Effector memory CD8-positive, alpha-beta T cell (primary cell): ENCODE data around the gene DONSON.
"Not testable (repeated sequence)": the region's sequence is repeated elsewhere in the genome, so short reads cannot be mapped to it uniquely, and the experiment has no call there.

Experiments
- ATAC-seq: fragments of 150-1000 bp; cut with Tn5 transposase; replicated peaks from 2 replicates; pipeline ENCODE4 v1.10.0; 2021; ENCODE audit warnings: mild to moderate bottlenecking, moderate library complexity
- DNase-seq, 3 experiments: peaks; one replicate each; pipeline ENCODE4 v3.0.0; 2021
- H3K27ac Mint-ChIP-seq, 2 donors: one replicate each; pipeline ENCODE4 v1.8.0; 2022; ENCODE audit warnings: mild to moderate bottlenecking in 2 of 2, mixed read lengths in 2 of 2, moderate library complexity in 2 of 2
- H3K27me3 Mint-ChIP-seq, 2 donors: one replicate each; pipeline ENCODE4 v1.8.0; 2022; ENCODE audit warnings: mixed read lengths in 2 of 2
- H3K36me3 Mint-ChIP-seq: one replicate; pipeline ENCODE4 v1.8.0; 2022; ENCODE audit warnings: mild to moderate bottlenecking, moderate library complexity, mixed read lengths; ENCODE audit not compliant: insufficient read depth
- H3K4me1 Mint-ChIP-seq, 2 donors: one replicate each; pipeline ENCODE4 v1.8.0; 2022; ENCODE audit warnings: low read depth in 2 of 2, mixed read lengths in 2 of 2
- H3K4me3 Mint-ChIP-seq, 2 donors: one replicate each; pipeline ENCODE4 v1.8.0; 2022; ENCODE audit warnings: mild to moderate bottlenecking in 2 of 2, mixed read lengths in 2 of 2, moderate library complexity in 2 of 2
- H3K9me3 Mint-ChIP-seq, 2 donors: one replicate each; pipeline ENCODE4 v1.8.0; 2022; ENCODE audit warnings: mixed read lengths in 2 of 2
- total RNA-seq, 9 experiments: gene quantifications; one replicate each; lab custom pipeline; 2026; lab: John Stamatoyannopoulos, UW

DONSON gene
- total RNA-seq, result 7.4 to 18.2 (median 15.5) reads per million in 9 experiments

GRCh38 chr21:33588485-33589335, at the start of gene DONSON:
DONSON (minus strand) TSS chr21:33588684; CDS start chr21:33588641, 43 bp downstream.
- no peaks in the 10 kb centered on the region for H3K27me3 Mint-ChIP-seq
- H3K36me3 Mint-ChIP-seq, result peaks cover 5% of the 10 kb centered on the region
- no peaks in the 10 kb centered on the region for H3K9me3 Mint-ChIP-seq
- peak within 1 kb of the TSS; percentile 80 to 84 for H3K27ac Mint-ChIP-seq
- peak within 1 kb of the TSS; percentile 91 to 93 for H3K4me3 Mint-ChIP-seq
- DNase-seq (peak; percentile 83 to 88 (median 87)), ATAC-seq (peak; percentile 95)
- H3K4me1 Mint-ChIP-seq, result peaks cover 11 to 12% of the 10 kb centered on the region in 2 donors

- no peak overlapping the region for H3K4me3 Mint-ChIP-seq
- peaks cover 18% of the 10 kb centered on the region for H3K36me3 Mint-ChIP-seq
- no peaks in the 10 kb centered on the region for H3K27me3 Mint-ChIP-seq
- H3K4me1 Mint-ChIP-seq, result peaks cover 9 to 10% of the 10 kb centered on the region in 2 donors
- no peak for DNase-seq
- no peak for ATAC-seq
- H3K27ac Mint-ChIP-seq, result no peak overlapping the region
- no peaks in the 10 kb centered on the region for H3K9me3 Mint-ChIP-seq
These were observed 45.8 kb upstream of the DONSON start for GRCh38 chr21:33634254-33634653.

- H3K36me3 Mint-ChIP-seq, result peaks cover 50% of the 10 kb centered on the region
- H3K9me3 Mint-ChIP-seq, H3K27ac Mint-ChIP-seq, ATAC-seq, H3K4me1 Mint-ChIP-seq, H3K4me3 Mint-ChIP-seq, DNase-seq, H3K27me3 Mint-ChIP-seq: not testable (repeated sequence)
These were observed 37.7 kb upstream of the DONSON start for GRCh38 chr21:33626151-33626550.

GRCh38 chr21:33622253-33622652, 33.8 kb upstream of the DONSON start:
- ATAC-seq, result no peak
- peaks cover 0 to 2% of the 10 kb centered on the region in 2 donors for H3K9me3 Mint-ChIP-seq
- H3K27ac Mint-ChIP-seq, result no peak overlapping the region
- H3K36me3 Mint-ChIP-seq, result peaks cover 45% of the 10 kb centered on the region
- H3K4me3 Mint-ChIP-seq, result no peak overlapping the region
- H3K4me1 Mint-ChIP-seq, result no peaks in the 10 kb centered on the region
- H3K27me3 Mint-ChIP-seq, result no peaks in the 10 kb centered on the region
- no peak for DNase-seq

GRCh38 chr21:33619726-33620125, 31.2 kb upstream of the DONSON start:
- no peak for ATAC-seq
- no peaks in the 10 kb centered on the region for H3K4me1 Mint-ChIP-seq
- peak overlapping the region in 1 of 2 donors; percentile 8 for H3K27ac Mint-ChIP-seq
- H3K27me3 Mint-ChIP-seq, result no peaks in the 10 kb centered on the region
- H3K9me3 Mint-ChIP-seq, result peaks cover 0 to 2% of the 10 kb centered on the region in 2 donors
- H3K4me3 Mint-ChIP-seq, result no peak overlapping the region
- DNase-seq, result no peak
- peaks cover 44% of the 10 kb centered on the region for H3K36me3 Mint-ChIP-seq

- ATAC-seq, result no peak
- H3K4me1 Mint-ChIP-seq, result no peaks in the 10 kb centered on the region
These were observed 29.9 kb upstream of the DONSON start for GRCh38 chr21:33618407-33618806.

GRCh38 chr21:33617565-33617964, 29.1 kb upstream of the DONSON start:
- H3K4me3 Mint-ChIP-seq, H3K27ac Mint-ChIP-seq: not testable (repeated sequence)

More at GRCh38 chr21:33618407-33618806, 29.9 kb upstream of the DONSON start:
- no peak overlapping the region for H3K27ac Mint-ChIP-seq
- H3K27me3 Mint-ChIP-seq, result no peaks in the 10 kb centered on the region
- no peak overlapping the region for H3K4me3 Mint-ChIP-seq
- H3K36me3 Mint-ChIP-seq, result peaks cover 46% of the 10 kb centered on the region
- no peak for DNase-seq
- H3K9me3 Mint-ChIP-seq, result peaks cover 0 to 2% of the 10 kb centered on the region in 2 donors

GRCh38 chr21:33611006-33611744, 22.7 kb upstream of the DONSON start:
- Mint-ChIP-seq H3K36me3 (peaks cover 39% of the 10 kb centered on the region), H3K4me3 (no peak overlapping the region), H3K27ac (peak overlapping the region in 1 of 2 donors; percentile 46), H3K27me3 (no peaks in the 10 kb centered on the region), H3K9me3 (no peaks in the 10 kb centered on the region), H3K4me1 (no peaks in the 10 kb centered on the region)
- no peak for DNase-seq
- ATAC-seq, result no peak

More at GRCh38 chr21:33617565-33617964, 29.1 kb upstream of the DONSON start:
- not testable (repeated sequence) for DNase-seq, H3K27me3 Mint-ChIP-seq, ATAC-seq, H3K4me1 Mint-ChIP-seq, H3K9me3 Mint-ChIP-seq
- H3K36me3 Mint-ChIP-seq, result peaks cover 47% of the 10 kb centered on the region

- H3K27ac Mint-ChIP-seq, result no peak overlapping the region
- H3K4me3 Mint-ChIP-seq, result no peak overlapping the region
These were observed 20.1 kb upstream of the DONSON start for GRCh38 chr21:33608559-33608958.

GRCh38 chr21:33598051-33598450, 9.6 kb upstream of the DONSON start:
- DNase-seq, result no peak
- ATAC-seq, result no peak

More at GRCh38 chr21:33608559-33608958, 20.1 kb upstream of the DONSON start:
- no peaks in the 10 kb centered on the region for H3K27me3 Mint-ChIP-seq
- H3K9me3 Mint-ChIP-seq, result no peaks in the 10 kb centered on the region
- ATAC-seq, result no peak
- H3K4me1 Mint-ChIP-seq, result no peaks in the 10 kb centered on the region
- H3K36me3 Mint-ChIP-seq, result peaks cover 36% of the 10 kb centered on the region
- DNase-seq, result no peak

GRCh38 chr21:33587792-33588484, 546 bp downstream of the DONSON start:
- ATAC-seq, result no peak
- Mint-ChIP-seq H3K9me3 (no peaks in the 10 kb centered on the region), H3K4me3 (peak overlapping the region; percentile 91 to 93), H3K27me3 (no peaks in the 10 kb centered on the region), H3K27ac (peak overlapping the region; percentile 78 to 80), H3K4me1 (peaks cover 11 to 12% of the 10 kb centered on the region in 2 donors), H3K36me3 (peaks cover 5% of the 10 kb centered on the region)
- DNase-seq, result peak in 1 of 3 experiments; percentile 1

More at GRCh38 chr21:33598051-33598450, 9.6 kb upstream of the DONSON start:
- no peak overlapping the region for H3K27ac Mint-ChIP-seq
- no peaks in the 10 kb centered on the region for H3K4me1 Mint-ChIP-seq
- no peak overlapping the region for H3K4me3 Mint-ChIP-seq
- peaks cover 63% of the 10 kb centered on the region for H3K36me3 Mint-ChIP-seq
- H3K9me3 Mint-ChIP-seq, result no peaks in the 10 kb centered on the region
- no peaks in the 10 kb centered on the region for H3K27me3 Mint-ChIP-seq

- ATAC-seq, result no peak
- Mint-ChIP-seq H3K36me3 (peaks cover 5% of the 10 kb centered on the region), H3K27me3 (no peaks in the 10 kb centered on the region), H3K4me3 (peak overlapping the region; percentile 59 to 93), H3K4me1 (peaks cover 11 to 12% of the 10 kb centered on the region in 2 donors), H3K27ac (peak overlapping the region in 1 of 2 donors; percentile 39), H3K9me3 (no peaks in the 10 kb centered on the region)
- no peak for DNase-seq
These were observed 1.6 kb downstream of the DONSON start for GRCh38 chr21:33586927-33587326.

- no peak overlapping the region for H3K27ac Mint-ChIP-seq
- no peaks in the 10 kb centered on the region for H3K27me3 Mint-ChIP-seq
- no peaks in the 10 kb centered on the region for H3K9me3 Mint-ChIP-seq
- DNase-seq (no peak), ATAC-seq (no peak)
- peaks cover 11 to 12% of the 10 kb centered on the region in 2 donors for H3K4me1 Mint-ChIP-seq
- peaks cover 9% of the 10 kb centered on the region for H3K36me3 Mint-ChIP-seq
- no peak overlapping the region for H3K4me3 Mint-ChIP-seq
These were observed 4.0 kb downstream of the DONSON start for GRCh38 chr21:33584455-33584854.
